22Rv1 (cell line): ENCODE measurements around the gene FIGNL2.

ENCODE experiments used
- H3K27ac ChIP-seq: fragments of 450-650 bp; 2 replicates; pipeline ENCODE4 v1.5.1; 2017
- CTCF ChIP-seq: fragments of 450-650 bp; IDR thresholded peaks from 2 replicates; pipeline ENCODE4 v1.5.1; 2017; ENCODE audit warnings: mild to moderate bottlenecking
- ZFX ChIP-seq: fragments of 450-650 bp; IDR thresholded peaks from 2 replicates; pipeline ENCODE4 v1.6.1; 2017; ENCODE audit warnings: antibody characterized with exemption, borderline replicate concordance

FIGNL2 gene

GRCh38 chr12:51851413-51852124 is 3.1 kb upstream of the FIGNL2 start:
- H3K27ac ChIP-seq = no peak overlapping the region
- TF ChIP-seq ZFX = no peak
- no peak for TF ChIP-seq CTCF

- TF ChIP-seq ZFX = no peak
- TF ChIP-seq CTCF = no peak
- H3K27ac ChIP-seq = no peak overlapping the region
These were observed 2.4 kb upstream of the FIGNL2 start for GRCh38 chr12:51850965-51851299.

GRCh38 chr12:51850081-51850964 is 1.8 kb upstream of the FIGNL2 start:
- TF ChIP-seq CTCF (no peak), ZFX (no peak)

GRCh38 chr12:51848841-51849735 is 570 bp upstream of the FIGNL2 start:
- no peak for TF ChIP-seq ZFX
- no peak for TF ChIP-seq CTCF
- no peak overlapping the region for H3K27ac ChIP-seq

More at GRCh38 chr12:51850081-51850964, 1.8 kb upstream of the FIGNL2 start:
- H3K27ac ChIP-seq = no peak overlapping the region

- H3K27ac ChIP-seq = no peak overlapping the region
- TF ChIP-seq ZFX = no peak
- no peak for TF ChIP-seq CTCF
These were observed 734 bp downstream of the FIGNL2 start for GRCh38 chr12:51847643-51848325.

GRCh38 chr12:51846911-51847642 is 1.4 kb downstream of the FIGNL2 start:
- TF ChIP-seq ZFX (no peak), CTCF (peak; percentile 17; the same call in 1 of the 2 replicates)
- H3K27ac ChIP-seq = no peak overlapping the region
